Measurements from ENCODE around the gene UFD1. TPM values are rescaled to one million over a fixed set of nuclear protein-coding genes. Genes with fewer than 3 reads are reported as not detected.

UFD1 gene
- total RNA-seq, 1 experiment from 2014 or later: 62.3 TPM

- TF ChIP-seq, protein P1, sequence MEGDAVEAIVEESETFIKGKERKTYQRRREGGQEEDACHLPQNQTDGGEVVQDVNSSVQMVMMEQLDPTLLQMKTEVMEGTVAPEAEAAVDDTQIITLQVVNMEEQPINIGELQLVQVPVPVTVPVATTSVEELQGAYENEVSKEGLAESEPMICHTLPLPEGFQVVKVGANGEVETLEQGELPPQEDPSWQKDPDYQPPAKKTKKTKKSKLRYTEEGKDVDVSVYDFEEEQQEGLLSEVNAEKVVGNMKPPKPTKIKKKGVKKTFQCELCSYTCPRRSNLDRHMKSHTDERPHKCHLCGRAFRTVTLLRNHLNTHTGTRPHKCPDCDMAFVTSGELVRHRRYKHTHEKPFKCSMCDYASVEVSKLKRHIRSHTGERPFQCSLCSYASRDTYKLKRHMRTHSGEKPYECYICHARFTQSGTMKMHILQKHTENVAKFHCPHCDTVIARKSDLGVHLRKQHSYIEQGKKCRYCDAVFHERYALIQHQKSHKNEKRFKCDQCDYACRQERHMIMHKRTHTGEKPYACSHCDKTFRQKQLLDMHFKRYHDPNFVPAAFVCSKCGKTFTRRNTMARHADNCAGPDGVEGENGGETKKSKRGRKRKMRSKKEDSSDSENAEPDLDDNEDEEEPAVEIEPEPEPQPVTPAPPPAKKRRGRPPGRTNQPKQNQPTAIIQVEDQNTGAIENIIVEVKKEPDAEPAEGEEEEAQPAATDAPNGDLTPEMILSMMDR (IDR thresholded peaks at IDR 0.05; ENCODE audit: unreplicated experiment): no peak
- Mint-ChIP-seq H3K36me3 (ENCODE audit: insufficient read depth, unreplicated experiment) (peaks cover 15% of the 10 kb centered on the region), H3K4me1 (ENCODE audit: insufficient read depth, unreplicated experiment) (peaks cover 27% of the 10 kb centered on the region), H3K27me3 (ENCODE audit: insufficient read depth, unreplicated experiment) (no peaks in the 10 kb centered on the region), H3K27ac (ENCODE audit: low read depth, unreplicated experiment) (no peak overlapping the region), H3K4me3 (ENCODE audit: unreplicated experiment) (no peak overlapping the region), H3K9me3 (ENCODE audit: unreplicated experiment) (no peaks in the 10 kb centered on the region)
- intact Hi-C loops (cut with micrococcal nuclease): no loop called here
- POLR2A ChIA-PET: no interaction called here
- DNase-seq (ENCODE audit: unreplicated experiment): no peak
- CTCF ChIA-PET: no interaction called here
- no TSS peak for BruUV-seq (replicated peaks)
Observed at GRCh38 chr22:19419086-19419463, 59.9 kb downstream of the UFD1 start.

DNA sequence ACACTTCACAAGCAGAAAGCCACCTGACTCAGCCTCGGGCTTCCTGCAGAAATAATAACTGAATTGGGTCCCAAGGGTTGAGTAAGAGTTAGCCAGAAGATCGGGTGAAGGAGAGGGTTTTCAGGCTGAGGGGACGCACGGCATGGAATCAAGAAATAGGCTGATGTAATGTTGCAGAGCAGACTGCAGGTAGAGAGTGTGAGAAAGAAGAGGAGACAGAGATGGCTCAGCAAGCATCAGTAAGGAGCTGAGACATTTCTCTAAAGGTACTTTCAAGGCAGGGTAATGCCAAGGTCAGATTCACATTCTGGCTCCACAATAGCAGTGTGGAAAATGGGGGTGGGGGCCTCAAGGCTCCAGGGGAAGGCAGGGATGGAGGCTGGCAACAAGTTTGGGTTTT lies 66.1 kb downstream of the UFD1 start:
- Mint-ChIP-seq H3K9me3 (ENCODE audit: unreplicated experiment) (no peaks in the 10 kb centered on the region), H3K27me3 (ENCODE audit: insufficient read depth, unreplicated experiment) (no peaks in the 10 kb centered on the region), H3K36me3 (ENCODE audit: insufficient read depth, unreplicated experiment) (peaks cover 43% of the 10 kb centered on the region), H3K27ac (ENCODE audit: low read depth, unreplicated experiment) (no peak overlapping the region), H3K4me1 (ENCODE audit: insufficient read depth, unreplicated experiment) (peaks cover 10% of the 10 kb centered on the region), H3K4me3 (ENCODE audit: unreplicated experiment) (no peak overlapping the region)
- CTCF ChIA-PET: interaction anchor here (0.8 kb wide), 1 partner anchor 50 kb away, joined by 3 read pairs; no protein-coding TSS in a partner anchor
- no TSS peak for BruUV-seq (replicated peaks)
- TF ChIP-seq, protein P1 (IDR thresholded peaks at IDR 0.05; ENCODE audit: unreplicated experiment): no peak
- POLR2A ChIA-PET: no interaction called here
- intact Hi-C loops (cut with micrococcal nuclease): no loop called here
- DNase-seq (ENCODE audit: unreplicated experiment): no peak

DNA sequence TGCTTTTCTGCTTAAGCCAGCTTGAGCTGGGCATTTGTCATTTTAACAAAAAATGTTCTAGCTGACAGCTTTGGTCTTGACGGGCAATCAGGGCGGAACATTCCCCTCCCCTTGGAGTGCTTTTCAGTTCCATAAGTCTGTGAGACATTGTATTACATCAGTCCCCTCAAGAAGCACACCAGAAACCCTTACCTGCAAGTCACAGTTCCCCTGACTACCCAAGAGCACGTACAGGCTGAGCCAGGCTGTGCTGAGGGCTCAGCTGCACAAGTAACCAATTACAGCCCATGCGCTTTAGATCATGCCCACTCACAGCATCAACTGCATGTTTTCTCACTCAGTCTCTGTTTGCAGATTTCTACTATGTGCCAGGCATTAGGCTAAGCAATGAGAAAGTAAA lies 66.5 kb downstream of the UFD1 start:
- Mint-ChIP-seq H3K9me3 (ENCODE audit: unreplicated experiment) (no peaks in the 10 kb centered on the region), H3K27ac (ENCODE audit: low read depth, unreplicated experiment) (no peak overlapping the region)

DNA sequence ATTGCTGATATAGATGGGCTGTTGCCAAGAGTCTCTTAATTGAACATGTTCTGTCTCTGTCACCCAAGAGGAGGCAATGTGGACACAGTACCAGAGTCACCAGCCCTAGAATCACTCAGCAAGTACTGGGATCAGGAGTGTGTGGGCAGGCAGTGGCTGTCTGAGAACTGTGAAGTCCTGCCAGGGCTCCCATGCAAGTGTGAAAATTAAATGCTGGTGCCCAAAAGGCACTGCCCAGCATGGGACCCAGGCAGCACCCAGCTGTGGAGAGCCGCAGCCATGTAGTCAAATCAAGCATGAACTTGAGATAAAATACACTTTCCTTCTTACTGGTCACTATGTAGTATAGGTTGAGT lies 67.3 kb downstream of the UFD1 start:
- Mint-ChIP-seq H3K9me3 (ENCODE audit: unreplicated experiment) (no peaks in the 10 kb centered on the region), H3K4me1 (ENCODE audit: insufficient read depth, unreplicated experiment) (peaks cover 6% of the 10 kb centered on the region), H3K27ac (ENCODE audit: low read depth, unreplicated experiment) (no peak overlapping the region), H3K4me3 (ENCODE audit: unreplicated experiment) (no peak overlapping the region), H3K36me3 (ENCODE audit: insufficient read depth, unreplicated experiment) (peaks cover 46% of the 10 kb centered on the region), H3K27me3 (ENCODE audit: insufficient read depth, unreplicated experiment) (no peaks in the 10 kb centered on the region)
- BruUV-seq (replicated peaks): no TSS peak
- intact Hi-C loops (cut with micrococcal nuclease): no loop called here
- ChIA-PET POLR2A (interaction anchor here (0.9 kb wide), 1 partner anchor 20 kb away, joined by 3 read pairs; the partner anchor contains the start of gene HIRA), CTCF (interaction anchor here (0.8 kb wide), 1 partner anchor 112 kb away, joined by 3 read pairs; no protein-coding TSS in a partner anchor)
- TF ChIP-seq, protein P1 (IDR thresholded peaks at IDR 0.05; ENCODE audit: unreplicated experiment): no peak
- DNase-seq (ENCODE audit: unreplicated experiment): no peak

More for the DNA sequence above, 66.5 kb downstream of the UFD1 start:
- BruUV-seq (replicated peaks): no TSS peak
- DNase-seq (ENCODE audit: unreplicated experiment): no peak
- Mint-ChIP-seq H3K4me1 (ENCODE audit: insufficient read depth, unreplicated experiment) (peaks cover 6% of the 10 kb centered on the region), H3K4me3 (ENCODE audit: unreplicated experiment) (no peak overlapping the region), H3K36me3 (ENCODE audit: insufficient read depth, unreplicated experiment) (peaks cover 46% of the 10 kb centered on the region), H3K27me3 (ENCODE audit: insufficient read depth, unreplicated experiment) (no peaks in the 10 kb centered on the region)
- POLR2A ChIA-PET: interaction anchor here (0.9 kb wide), 1 partner anchor 19 kb away, joined by 3 read pairs; the partner anchor contains the start of gene HIRA
- intact Hi-C loops (cut with micrococcal nuclease): no loop called here
- TF ChIP-seq, protein P1 (IDR thresholded peaks at IDR 0.05; ENCODE audit: unreplicated experiment): no peak
- CTCF ChIA-PET: interaction anchor here (0.8 kb wide), 1 partner anchor 50 kb away, joined by 3 read pairs; no protein-coding TSS in a partner anchor
